Osteocyte (in vitro differentiated cells): ENCODE data around the gene APOBEC3H. TPM values are rescaled to one million over a fixed set of nuclear protein-coding genes. Genes with fewer than 3 reads are reported as not detected.

ENCODE experiments used
- DNase-seq: peaks from one replicate; pipeline ENCODE4 v3.0.0; 2021; ENCODE audit warnings: mixed read lengths; ENCODE audit not compliant: unreplicated experiment; ENCODE audit errors: extremely low spot score
- H3K27ac Mint-ChIP-seq: one replicate; pipeline ENCODE4 v1.8.0; 2021; ENCODE audit warnings: mild to moderate bottlenecking, mixed read lengths; ENCODE audit not compliant: unreplicated experiment
- H3K27me3 Mint-ChIP-seq: one replicate; pipeline ENCODE4 v1.8.0; 2021; ENCODE audit warnings: mixed read lengths; ENCODE audit not compliant: unreplicated experiment
- H3K36me3 Mint-ChIP-seq: one replicate; pipeline ENCODE4 v1.8.0; 2021; ENCODE audit warnings: mixed read lengths; ENCODE audit not compliant: unreplicated experiment
- H3K4me1 Mint-ChIP-seq: one replicate; pipeline ENCODE4 v1.8.0; 2021; ENCODE audit warnings: mixed read lengths; ENCODE audit not compliant: unreplicated experiment
- H3K4me3 Mint-ChIP-seq: one replicate; pipeline ENCODE4 v1.8.0; 2021; ENCODE audit warnings: mild to moderate bottlenecking, moderate library complexity, mixed read lengths; ENCODE audit not compliant: unreplicated experiment
- H3K9me3 Mint-ChIP-seq: one replicate; pipeline ENCODE4 v1.8.0; 2021; ENCODE audit warnings: mixed read lengths; ENCODE audit not compliant: unreplicated experiment
- total RNA-seq: library from RNA; stranded (reverse); gene quantifications from 2 replicates; pipeline ENCODE4 v1.2.1, GENCODE V29; 2021
- TF ChIP-seq, protein P1 (sequence below): fragments of 200-600 bp; sonication (generic); IDR thresholded peaks from 2 replicates; pipeline ENCODE4 v1.5.0; 2021; ENCODE audit warnings: antibody characterized with exemption, mild to moderate bottlenecking, moderate library complexity

The APOBEC3H gene
- total RNA-seq, 1 donor from 2014 or later = not detected

DNA sequence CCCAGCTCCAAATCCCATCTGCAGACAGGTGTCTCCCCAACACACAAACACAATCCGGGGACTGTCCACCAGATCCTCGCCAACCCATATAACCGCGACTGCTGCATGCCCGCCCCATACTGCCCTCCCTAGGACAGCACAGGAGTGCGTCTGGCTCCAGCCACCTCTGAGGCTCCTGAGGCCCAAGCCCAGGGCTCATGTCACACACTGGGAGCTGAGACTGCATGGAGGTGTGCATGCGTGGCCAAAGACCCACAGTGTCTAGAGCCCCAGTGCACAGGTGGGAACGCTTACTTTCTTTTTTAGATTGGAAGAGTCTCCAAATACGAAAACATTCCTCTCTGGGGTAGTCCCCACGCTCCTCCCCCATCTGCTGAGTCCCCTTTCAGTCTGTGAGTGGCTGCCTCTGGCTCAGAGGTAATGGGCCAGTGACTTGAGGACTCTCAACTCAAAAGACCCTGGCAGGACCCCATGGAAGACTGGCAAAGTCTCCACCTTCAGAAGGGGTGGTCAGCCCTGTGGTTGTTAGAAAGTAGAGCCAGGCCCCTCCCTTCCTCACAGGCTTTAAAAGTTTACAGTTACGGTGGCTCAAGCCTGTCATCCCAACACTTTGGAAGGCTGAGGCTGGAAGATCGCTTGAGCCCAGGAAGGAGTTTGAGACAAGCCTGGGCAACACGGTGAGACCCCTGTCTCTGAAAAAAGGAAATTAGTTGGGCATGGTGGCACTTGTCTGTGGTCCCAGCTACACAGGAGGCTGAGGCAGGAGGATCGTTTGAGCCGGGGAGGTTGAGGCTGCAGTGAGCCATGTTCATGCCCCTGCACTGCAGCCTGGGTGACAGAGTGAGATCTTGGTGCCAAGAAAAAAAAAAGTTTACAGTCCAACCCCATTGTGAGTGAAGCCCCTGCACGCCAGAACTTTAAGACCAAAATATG is 53.1 kb downstream of the APOBEC3H start:
- no peaks in the 10 kb centered on the region for H3K9me3 Mint-ChIP-seq
- no peak overlapping the region for H3K4me3 Mint-ChIP-seq
- no peak overlapping the region for H3K27ac Mint-ChIP-seq
- H3K27me3 Mint-ChIP-seq = peaks cover 16% of the 10 kb centered on the region
- DNase-seq = no peak
- peaks cover 20% of the 10 kb centered on the region for H3K4me1 Mint-ChIP-seq
- H3K36me3 Mint-ChIP-seq = no peaks in the 10 kb centered on the region
- TF ChIP-seq, protein P1, sequence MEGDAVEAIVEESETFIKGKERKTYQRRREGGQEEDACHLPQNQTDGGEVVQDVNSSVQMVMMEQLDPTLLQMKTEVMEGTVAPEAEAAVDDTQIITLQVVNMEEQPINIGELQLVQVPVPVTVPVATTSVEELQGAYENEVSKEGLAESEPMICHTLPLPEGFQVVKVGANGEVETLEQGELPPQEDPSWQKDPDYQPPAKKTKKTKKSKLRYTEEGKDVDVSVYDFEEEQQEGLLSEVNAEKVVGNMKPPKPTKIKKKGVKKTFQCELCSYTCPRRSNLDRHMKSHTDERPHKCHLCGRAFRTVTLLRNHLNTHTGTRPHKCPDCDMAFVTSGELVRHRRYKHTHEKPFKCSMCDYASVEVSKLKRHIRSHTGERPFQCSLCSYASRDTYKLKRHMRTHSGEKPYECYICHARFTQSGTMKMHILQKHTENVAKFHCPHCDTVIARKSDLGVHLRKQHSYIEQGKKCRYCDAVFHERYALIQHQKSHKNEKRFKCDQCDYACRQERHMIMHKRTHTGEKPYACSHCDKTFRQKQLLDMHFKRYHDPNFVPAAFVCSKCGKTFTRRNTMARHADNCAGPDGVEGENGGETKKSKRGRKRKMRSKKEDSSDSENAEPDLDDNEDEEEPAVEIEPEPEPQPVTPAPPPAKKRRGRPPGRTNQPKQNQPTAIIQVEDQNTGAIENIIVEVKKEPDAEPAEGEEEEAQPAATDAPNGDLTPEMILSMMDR = no peak

DNA sequence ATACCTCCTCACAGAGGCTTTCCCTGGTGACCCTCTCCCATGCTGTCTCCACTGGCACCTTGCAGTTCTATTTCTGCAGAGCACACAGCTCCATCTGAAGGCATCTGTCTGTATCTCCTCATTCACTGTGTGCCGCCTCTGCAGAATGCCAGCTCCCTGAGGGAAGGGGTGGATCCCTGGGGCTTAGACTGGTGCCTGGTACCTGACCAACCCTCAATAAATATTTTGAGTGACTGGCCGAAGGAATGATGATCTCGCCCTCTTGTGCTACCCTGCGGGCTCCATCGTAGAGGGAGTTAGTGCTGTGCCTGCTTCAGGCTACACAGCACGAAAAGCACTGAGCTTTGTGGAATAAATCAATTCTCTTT is 53.8 kb downstream of the APOBEC3H start:
- Mint-ChIP-seq H3K36me3 (no peaks in the 10 kb centered on the region), H3K4me1 (peaks cover 20% of the 10 kb centered on the region), H3K4me3 (peak overlapping the region; percentile 46), H3K27ac (peak overlapping the region; percentile 36), H3K9me3 (no peaks in the 10 kb centered on the region), H3K27me3 (peaks cover 21% of the 10 kb centered on the region)
- no peak for DNase-seq
- TF ChIP-seq, protein P1 = no peak

DNA sequence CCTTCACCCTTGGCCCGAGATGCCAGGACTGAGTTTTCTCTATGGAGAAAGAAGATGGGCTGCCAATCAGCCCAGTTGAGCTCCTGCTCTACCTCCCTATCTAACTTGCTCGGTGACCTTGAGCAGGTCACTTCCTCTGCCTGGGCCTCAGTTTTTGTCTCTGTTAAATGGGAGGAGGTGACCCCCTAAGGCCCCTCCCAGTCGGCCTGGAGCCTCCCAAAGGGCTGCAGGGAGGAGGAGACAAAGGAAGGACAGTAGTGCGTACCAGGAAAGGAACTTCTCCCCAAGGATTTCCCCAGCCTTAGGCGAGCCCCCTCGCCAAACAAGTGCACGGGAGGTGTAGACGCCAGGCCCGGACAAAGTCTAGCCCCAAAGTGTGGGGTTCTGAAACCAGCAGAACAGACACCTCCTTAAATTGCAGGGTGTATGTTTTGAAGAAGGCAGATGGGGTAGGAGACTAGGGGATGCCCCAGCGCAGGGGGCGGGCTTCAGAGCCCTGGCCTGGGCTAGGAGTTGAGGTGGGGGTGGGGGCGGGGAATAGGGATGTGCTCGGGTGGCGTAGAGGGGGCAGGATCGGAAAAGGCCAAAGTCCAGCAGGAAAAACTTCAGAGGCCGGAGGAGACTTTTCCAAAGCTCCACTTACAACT is 54.4 kb downstream of the APOBEC3H start:
- H3K9me3 Mint-ChIP-seq = no peaks in the 10 kb centered on the region
- peak overlapping the region; percentile 36 for H3K27ac Mint-ChIP-seq
- H3K4me3 Mint-ChIP-seq = peak overlapping the region; percentile 57
- H3K27me3 Mint-ChIP-seq = peaks cover 25% of the 10 kb centered on the region
- peaks cover 15% of the 10 kb centered on the region for H3K4me1 Mint-ChIP-seq
- no peak for DNase-seq
- TF ChIP-seq, protein P1 = no peak
- no peaks in the 10 kb centered on the region for H3K36me3 Mint-ChIP-seq

DNA sequence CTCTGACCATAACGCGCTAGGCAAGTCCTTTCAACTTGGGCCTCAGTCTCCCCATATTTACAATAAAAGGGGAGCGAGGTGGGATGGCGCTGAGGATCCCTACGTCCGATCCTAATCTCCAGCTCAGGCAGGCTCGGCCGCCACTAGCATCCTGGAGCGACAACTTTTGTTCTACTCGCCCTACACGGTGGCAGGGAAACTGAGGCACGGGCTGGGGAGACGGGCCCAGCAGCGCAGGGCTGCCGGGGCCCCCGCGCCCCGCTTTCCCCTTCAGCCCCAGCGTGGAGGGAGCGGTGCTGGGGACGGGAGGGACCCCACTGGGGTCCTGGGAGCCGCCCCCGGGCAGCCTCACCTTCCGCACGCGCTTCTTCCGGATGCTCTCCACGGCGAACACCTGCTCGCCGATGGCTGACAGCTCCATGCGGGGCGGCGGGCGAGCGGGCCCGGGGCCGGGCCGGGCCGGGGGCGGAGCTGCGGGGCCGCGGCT is 55.0 kb downstream of the APOBEC3H start:
- Mint-ChIP-seq H3K4me3 (peak overlapping the region; percentile 57), H3K27ac (no peak overlapping the region), H3K9me3 (no peaks in the 10 kb centered on the region)

More for the DNA sequence above, 55.0 kb downstream of the APOBEC3H start:
- H3K36me3 Mint-ChIP-seq = no peaks in the 10 kb centered on the region
- TF ChIP-seq, protein P1 = no peak
- H3K27me3 Mint-ChIP-seq = peaks cover 30% of the 10 kb centered on the region
- no peak for DNase-seq
- H3K4me1 Mint-ChIP-seq = peaks cover 15% of the 10 kb centered on the region
